Uterus (tissue), 4 donors: Measurements from ENCODE around the gene SND1. TPM values are rescaled to one million over a fixed set of nuclear protein-coding genes. Genes with fewer than 3 reads are reported as not detected.

Experiments used
- DNase-seq, 2 donors: peaks; one replicate each; pipeline ENCODE4 v3.0.0-alpha.2; 2019 to 2020
- H3K27ac ChIP-seq, 2 donors: fragments of 200-600 bp; sonication (generic); 1 replicate in 1 of 2; 2 replicates in 1 of 2; pipeline ENCODE4 v1.5.1; 2016 to 2018
- H3K27me3 ChIP-seq, 2 donors: fragments of 200-600 bp; sonication (generic); one replicate each; pipeline ENCODE4 v1.5.1; 2018 to 2019; ENCODE audit warnings: control low read depth in 1 of 2
- H3K36me3 ChIP-seq, 2 donors: fragments of 200-600 bp; sonication (generic); one replicate each; pipeline ENCODE4 v1.5.1; 2019; ENCODE audit warnings: control low read depth in 1 of 2
- H3K4me1 ChIP-seq, 2 donors: fragments of 200-600 bp; sonication (generic); one replicate each; pipeline ENCODE4 v1.5.1; 2018 to 2019; ENCODE audit warnings: control low read depth in 1 of 2
- H3K4me3 ChIP-seq, 2 donors: fragments of 200-600 bp; sonication (generic); 1 replicate in 1 of 2; 2 replicates in 1 of 2; pipeline ENCODE4 v1.5.1; 2018 to 2019; ENCODE audit warnings: mild to moderate bottlenecking in 1 of 2
- H3K9me3 ChIP-seq, 2 donors: fragments of 200-600 bp; sonication (generic); one replicate each; pipeline ENCODE4 v1.5.1; 2019; ENCODE audit warnings: control low read depth in 1 of 2
- CTCF ChIP-seq, 4 experiments: fragments of 200-600 bp in 2 of 4; fragments of 450-650 bp in 2 of 4; sonication (generic) in 2 of 4; IDR thresholded peaks; one replicate each; pipeline ENCODE4 v1.5.1; 2016 to 2019; ENCODE audit warnings: antibody characterized with exemption in 4 of 4, mild to moderate bottlenecking in 2 of 4, moderate library complexity in 1 of 4
- POLR2A ChIP-seq, 2 donors: fragments of 450-650 bp; IDR thresholded peaks; one replicate each; pipeline ENCODE4 v1.6.1; 2016; ENCODE audit warnings: antibody characterized with exemption in 2 of 2, mild to moderate bottlenecking in 1 of 2, moderate library complexity in 1 of 2
- intact Hi-C: fragments of 100-400 bp; cut with DNase I; formaldehyde crosslinking; loops from one replicate; pipeline ENCODE4 v1.15.1; 2023; ENCODE audit warnings: low total_unique reads
- total RNA-seq, 4 donors: library from RNA; depleted of rRNA in 3 of 4; stranded (reverse); fragments of >200 nt in 3 of 4; gene quantifications; one replicate each; pipeline versions ENCODE4 v1.1.0 to v1.2.4, GENCODE V29; 2014 to 2023
- donor health status: DM: yes; HTN: yes; CAD: no.

The SND1 gene
- total RNA-seq, 4 donors from 2014 or later = 54.8 to 192 (median 117) TPM

DNA sequence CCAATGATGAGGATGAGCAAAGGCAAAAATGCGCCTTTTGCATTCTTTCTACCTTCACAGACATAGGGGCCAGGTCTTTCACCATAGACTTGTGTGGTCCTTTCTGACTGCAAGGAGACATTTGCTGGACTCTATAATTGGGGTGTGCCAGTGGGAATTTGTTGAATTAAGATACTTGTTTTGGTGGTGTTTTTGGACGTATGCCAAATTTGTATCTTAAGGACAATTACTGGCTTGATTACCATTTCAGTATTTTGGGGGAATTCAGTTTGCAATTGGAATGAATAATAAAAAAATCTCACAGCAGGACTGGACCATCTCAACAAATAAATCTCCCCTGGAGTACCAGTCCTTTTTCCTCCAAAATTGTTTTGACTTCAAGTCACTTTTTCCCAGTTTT, 47.9 kb downstream of the SND1 start:
- Histone ChIP-seq H3K9me3 (no peaks in the 10 kb centered on the region), H3K27ac (no peak overlapping the region), H3K27me3 (no peaks in the 10 kb centered on the region), H3K36me3 (no peaks in the 10 kb centered on the region), H3K4me1 (no peaks in the 10 kb centered on the region), H3K4me3 (no peak overlapping the region)
- intact Hi-C loops = no loop called here
- TF ChIP-seq CTCF (IDR thresholded peaks at IDR 0.05) = no peak
- TF ChIP-seq POLR2A (IDR thresholded peaks at IDR 0.05) = no peak
- DNase-seq = no peak

DNA sequence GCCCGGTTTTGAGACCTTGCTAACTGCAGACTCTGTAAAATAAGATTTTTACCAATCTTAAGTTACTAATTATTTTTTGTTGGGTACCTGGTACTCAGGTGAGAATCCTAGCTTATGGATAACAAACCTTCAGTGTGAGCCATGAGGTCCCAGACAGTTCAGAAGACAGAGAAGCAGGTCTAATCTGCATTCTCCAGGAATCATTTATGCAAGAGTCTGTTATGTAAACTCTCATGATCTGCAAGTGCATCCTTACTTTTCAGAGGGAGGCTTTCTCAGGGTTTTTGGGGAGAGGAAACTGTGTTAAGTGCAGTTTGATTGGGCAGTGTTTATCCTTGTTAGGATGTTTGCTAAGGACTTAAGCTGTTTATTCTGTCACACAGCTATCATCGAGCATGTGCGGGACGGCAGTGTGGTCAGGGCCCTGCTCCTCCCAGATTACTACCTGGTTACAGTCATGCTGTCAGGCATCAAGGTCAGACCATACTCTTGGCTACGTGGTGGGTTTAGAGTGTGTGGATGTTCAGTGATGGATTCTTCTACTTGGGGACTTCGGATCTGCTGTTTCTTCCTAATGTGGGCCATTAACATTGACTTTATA, 50.2 kb downstream of the SND1 start:
- no peaks in the 10 kb centered on the region for H3K36me3 ChIP-seq
- TF ChIP-seq CTCF (IDR thresholded peaks at IDR 0.05) (no peak), POLR2A (IDR thresholded peaks at IDR 0.05) (no peak)
- H3K27me3 ChIP-seq = no peaks in the 10 kb centered on the region
- no peak overlapping the region for H3K27ac ChIP-seq
- H3K9me3 ChIP-seq = no peaks in the 10 kb centered on the region
- H3K4me1 ChIP-seq = peaks cover 0 to 1% of the 10 kb centered on the region in 2 donors
- H3K4me3 ChIP-seq = no peak overlapping the region
- intact Hi-C loops = no loop called here
- DNase-seq = no peak

GRCh38 chr7:127702938-127703337, 50.9 kb downstream of the SND1 start:
- intact Hi-C loops = no loop called here
- no peak for DNase-seq
- Histone ChIP-seq H3K27ac (no peak overlapping the region), H3K27me3 (no peaks in the 10 kb centered on the region), H3K4me1 (peaks cover 0 to 4% of the 10 kb centered on the region in 2 donors), H3K4me3 (no peak overlapping the region), H3K9me3 (no peaks in the 10 kb centered on the region), H3K36me3 (no peaks in the 10 kb centered on the region)
- TF ChIP-seq CTCF (IDR thresholded peaks at IDR 0.05) = no peak
- no peak for TF ChIP-seq POLR2A (IDR thresholded peaks at IDR 0.05)

DNA sequence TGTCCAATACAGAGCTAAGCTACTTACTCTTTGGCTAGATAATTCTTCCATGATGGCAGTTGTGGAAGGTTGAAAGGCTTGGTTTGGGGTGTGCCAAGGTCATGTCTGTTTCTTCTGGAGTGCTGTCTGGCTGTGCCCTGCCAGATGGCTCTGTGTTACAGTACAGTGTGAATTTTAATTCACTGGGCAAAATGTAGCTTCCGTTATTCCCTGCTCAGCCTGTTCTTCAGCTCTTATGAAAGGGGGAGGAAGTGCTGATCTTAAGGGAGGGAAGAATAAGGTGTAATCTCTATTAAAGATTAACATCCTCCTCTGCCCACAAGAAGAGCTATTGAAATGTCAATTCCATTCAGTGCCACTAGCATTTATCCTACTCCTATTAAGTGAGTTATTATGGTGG, 52.2 kb downstream of the SND1 start:
- no peak for DNase-seq
- TF ChIP-seq POLR2A (IDR thresholded peaks at IDR 0.05) (no peak), CTCF (IDR thresholded peaks at IDR 0.05) (no peak)
- H3K4me3 ChIP-seq = no peak overlapping the region
- H3K9me3 ChIP-seq = no peaks in the 10 kb centered on the region
- no peaks in the 10 kb centered on the region for H3K36me3 ChIP-seq
- no peak overlapping the region for H3K27ac ChIP-seq
- H3K27me3 ChIP-seq = no peaks in the 10 kb centered on the region
- intact Hi-C loops = no loop called here
- H3K4me1 ChIP-seq = peaks cover 0 to 4% of the 10 kb centered on the region in 2 donors

DNA sequence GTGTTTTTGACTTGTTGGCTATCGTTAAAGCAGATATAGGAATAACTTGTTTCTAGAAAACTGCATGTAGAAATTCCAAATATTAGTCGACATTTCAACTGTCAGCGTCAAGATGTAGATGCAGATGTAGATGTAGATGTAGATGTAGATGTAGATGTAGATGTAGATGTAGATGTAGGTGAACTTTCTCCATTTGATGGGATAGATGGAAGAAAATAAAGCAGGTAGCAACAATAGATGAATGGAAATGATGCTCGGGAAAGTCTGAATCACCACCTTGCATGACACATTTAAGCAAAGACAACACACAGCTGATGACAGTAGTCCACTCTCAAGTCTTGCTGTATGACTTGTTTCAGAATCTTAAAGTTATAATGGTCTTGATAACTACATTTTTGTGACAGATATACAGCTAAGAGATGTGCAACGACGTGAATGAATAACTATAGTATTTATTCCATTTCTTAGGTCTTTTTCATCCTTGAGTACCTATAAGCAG, 53.5 kb downstream of the SND1 start:
- Histone ChIP-seq H3K36me3 (no peaks in the 10 kb centered on the region), H3K4me1 (peaks cover 0 to 4% of the 10 kb centered on the region in 2 donors), H3K4me3 (no peak overlapping the region), H3K27me3 (no peaks in the 10 kb centered on the region), H3K27ac (no peak overlapping the region), H3K9me3 (no peaks in the 10 kb centered on the region)
- TF ChIP-seq CTCF (IDR thresholded peaks at IDR 0.05) (no peak), POLR2A (IDR thresholded peaks at IDR 0.05) (no peak)
- intact Hi-C loops = no loop called here
- DNase-seq = no peak
